GM21447 (cell line): Measurements from ENCODE around the gene FAM184B.
"Not testable (repeated sequence)": the region's sequence is repeated elsewhere in the genome, so short reads cannot be mapped to it uniquely, and the experiment has no call there.

Source experiments
- ATAC-seq: cut with Tn5 transposase; IDR thresholded peaks from one replicate; pipeline ENCODE4 v1.9.1; 2021; ENCODE audit not compliant: unreplicated experiment

FAM184B gene

DNA sequence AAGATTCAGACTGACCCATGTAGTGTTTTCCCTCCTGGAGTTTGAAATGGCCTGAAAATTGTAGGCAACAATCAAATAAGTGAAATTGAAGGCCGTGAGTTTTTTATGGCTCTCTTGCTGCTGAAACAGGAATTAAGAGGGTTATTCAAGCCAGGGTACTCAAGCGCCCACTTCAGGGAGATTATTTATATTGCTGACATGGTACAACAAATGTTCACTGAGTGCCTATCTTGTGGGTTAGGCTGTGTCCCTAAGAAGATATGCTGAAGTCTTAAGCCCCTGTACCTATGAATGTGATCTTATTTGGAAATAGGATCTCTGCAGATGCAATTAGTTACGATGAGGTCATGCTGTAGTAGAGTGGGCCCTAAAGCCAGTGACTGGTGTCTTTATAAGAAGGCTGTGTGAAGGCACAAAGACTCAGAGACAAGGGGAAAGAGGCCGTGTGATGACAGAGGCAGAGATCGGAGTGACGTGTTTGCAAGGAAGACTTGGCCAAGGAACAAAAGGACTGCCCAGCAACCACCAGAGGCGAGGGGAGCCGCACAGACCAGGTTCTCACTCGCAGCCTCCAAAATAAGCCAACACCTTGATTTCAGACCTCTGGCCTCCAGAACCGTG, 94.1 kb downstream of the FAM184B start:
- no peak for ATAC-seq

DNA sequence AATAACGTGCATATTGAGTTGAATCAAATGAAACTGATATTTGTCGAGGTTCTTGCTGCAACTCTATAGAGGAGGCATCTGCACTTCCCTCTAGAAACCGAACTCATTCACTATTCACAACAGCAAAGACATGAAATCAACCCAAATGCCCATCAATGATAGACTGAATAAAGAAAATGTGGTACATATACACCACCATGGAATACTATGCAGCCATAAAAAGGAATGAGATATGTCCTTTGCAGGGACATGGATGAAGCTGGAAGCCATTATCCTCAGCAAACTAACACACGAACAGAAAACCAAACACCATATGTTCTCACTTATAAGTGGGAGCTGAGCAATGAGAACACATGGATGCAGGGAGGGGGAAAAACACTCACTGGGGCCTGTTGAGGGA, 96.8 kb downstream of the FAM184B start:
- not testable (repeated sequence) for ATAC-seq

DNA sequence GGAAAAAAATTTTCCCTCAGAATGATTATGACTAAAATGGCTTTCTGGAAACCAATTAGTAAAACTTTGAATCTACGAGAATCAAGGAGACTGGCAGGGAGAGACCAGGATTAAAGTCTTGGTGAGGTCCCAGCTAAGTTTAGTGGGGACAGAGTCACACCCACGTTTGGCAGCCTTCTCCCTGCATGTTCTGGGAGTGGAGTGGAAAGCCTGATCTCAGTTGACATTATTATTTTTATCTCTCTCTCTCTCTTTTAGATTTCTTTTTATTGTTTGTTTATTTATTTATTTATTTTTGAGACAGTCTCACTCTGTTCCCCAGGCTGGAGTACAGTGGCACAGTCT, 99.2 kb downstream of the FAM184B start:
- ATAC-seq = no peak

DNA sequence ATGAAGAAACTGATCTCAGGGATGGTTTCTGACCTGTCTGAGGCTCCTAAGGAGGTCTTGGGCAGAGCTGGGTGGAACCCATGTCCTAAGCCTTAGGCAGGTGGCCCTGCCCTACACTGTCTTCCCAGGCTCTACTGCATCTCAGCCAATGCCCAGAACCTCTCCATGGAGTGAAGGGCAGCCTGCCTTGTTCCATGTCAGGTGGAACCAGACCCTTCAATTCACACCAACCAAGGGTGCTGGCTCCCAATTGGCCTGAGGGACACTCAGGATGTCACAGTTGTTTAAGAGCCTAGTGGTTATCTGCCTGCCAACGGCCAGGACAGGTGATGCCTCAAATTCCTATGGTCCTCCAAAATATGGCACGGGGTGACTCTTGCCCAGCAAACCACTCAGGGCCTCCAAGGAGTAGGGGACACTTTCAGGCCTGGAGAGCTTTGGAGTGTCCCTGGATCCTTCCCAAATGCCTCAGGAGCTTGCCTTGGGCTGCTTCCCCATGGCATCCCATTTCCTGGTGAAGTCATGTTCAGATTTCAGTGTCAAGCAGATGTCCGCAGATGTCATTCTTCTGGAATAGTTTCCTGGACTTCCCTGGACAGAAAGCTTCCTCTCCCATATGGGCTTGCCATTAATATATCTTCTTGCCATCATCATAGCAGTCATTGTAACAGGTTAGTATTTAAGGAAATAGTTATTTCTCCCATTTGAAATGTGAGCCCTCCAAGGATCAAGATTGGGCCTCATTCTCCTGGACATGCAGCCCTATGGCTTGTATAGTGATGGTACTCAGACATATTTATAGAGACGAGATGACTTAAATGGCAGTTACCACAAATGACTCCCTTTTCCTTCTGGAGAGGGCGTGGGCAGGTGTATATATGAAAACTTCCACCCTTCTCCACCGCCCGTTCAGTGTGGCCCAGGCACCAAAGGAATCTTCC, 99.9 kb downstream of the FAM184B start:
- ATAC-seq = no peak

DNA sequence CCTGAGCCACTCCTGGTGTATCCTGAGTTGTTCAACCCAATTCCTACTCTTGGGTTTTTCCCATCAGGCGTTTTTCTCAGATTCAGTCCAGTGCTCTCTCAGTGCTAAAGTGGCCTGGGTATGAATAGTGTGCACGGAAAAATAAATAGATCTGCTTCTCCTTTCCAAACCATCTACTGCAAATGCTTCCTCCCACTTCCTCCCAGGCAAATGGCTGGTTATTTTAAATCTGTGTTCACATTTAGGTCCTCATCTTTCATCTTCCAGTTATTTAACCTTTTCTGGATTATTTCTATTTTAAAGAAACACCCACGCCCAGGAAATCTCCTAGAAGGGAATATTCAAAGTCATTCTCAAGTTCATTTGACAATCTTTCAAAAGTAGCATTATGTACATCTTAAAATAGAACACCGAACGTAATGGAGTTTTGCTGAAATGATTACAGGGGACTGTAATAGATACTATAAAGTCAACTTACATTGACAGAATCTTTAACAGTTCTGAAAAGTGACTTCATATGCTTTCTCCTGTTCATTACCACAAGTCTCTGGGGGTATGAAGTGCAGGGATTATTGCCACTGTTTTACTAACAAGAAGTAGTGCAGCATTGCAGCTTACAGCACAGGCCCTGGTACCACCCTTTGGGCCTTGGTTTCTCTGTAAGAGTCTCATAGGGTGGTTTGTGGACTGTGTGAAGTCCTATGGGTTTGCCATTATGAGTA, 100.7 kb downstream of the FAM184B start:
- no peak for ATAC-seq

DNA sequence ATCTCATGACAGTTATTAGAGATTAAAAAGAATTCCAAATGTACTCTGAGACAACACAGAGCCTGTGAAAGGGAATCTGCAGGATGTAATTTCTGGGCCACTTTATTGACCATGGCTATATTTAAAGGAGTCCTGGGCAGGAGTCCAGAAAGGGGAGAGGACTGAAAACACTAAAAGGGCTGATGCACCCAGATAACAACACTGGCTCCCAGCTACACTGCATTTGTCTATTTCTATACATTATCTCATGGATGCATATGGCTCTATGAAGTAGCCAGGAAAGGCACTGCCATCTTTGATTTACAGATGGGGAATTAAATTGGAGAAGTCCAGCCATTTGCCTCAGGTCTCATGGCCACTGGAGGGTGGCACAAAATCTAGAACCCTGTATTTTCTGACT, 111.0 kb downstream of the FAM184B start:
- ATAC-seq = no peak

DNA sequence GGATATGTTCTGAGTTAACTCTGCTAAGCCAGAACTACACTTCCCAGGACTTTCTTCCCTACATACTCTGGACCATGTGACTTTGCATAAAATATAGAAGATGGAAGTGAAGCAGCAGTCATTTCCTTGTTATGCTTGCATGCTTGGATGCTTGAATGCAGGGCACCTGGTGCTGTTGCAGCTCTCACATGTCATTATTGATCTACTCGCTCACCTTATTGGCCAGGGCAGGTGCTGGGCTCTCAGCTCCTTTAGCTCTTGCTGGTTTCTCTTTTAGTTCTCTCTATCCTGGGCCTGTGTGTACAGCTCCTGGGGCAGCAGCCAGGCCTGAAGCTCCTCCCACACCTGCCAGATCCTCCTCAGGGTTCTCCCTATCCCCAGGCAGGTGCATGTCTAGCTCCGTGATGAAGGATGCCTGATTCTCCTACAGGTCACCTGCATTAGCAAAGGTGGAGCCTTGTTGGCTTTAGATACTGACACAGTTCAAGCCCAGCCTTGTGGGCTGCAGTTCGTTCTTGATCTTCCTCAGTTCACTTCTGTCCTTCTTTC, 113.7 kb downstream of the FAM184B start:
- no peak for ATAC-seq

DNA sequence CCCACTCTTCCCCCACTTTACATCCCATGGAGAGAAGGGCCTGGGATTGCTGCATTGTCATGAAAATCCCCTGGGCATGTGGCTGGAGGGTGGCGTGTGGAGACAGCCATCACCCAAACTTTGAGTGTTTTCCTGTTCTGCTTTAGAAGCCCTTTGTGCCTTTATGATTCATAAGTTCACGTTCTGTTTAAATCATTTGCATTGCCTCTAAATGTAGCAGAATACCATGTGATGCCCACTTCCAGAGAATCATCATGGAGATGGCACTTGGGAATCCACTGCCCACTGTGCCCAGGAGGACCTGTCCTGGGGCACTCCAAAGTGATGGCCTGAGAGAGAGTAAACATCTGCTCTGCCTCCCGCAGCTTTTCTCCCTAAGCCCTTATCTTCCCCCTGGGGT, 114.2 kb downstream of the FAM184B start:
- no peak for ATAC-seq

DNA sequence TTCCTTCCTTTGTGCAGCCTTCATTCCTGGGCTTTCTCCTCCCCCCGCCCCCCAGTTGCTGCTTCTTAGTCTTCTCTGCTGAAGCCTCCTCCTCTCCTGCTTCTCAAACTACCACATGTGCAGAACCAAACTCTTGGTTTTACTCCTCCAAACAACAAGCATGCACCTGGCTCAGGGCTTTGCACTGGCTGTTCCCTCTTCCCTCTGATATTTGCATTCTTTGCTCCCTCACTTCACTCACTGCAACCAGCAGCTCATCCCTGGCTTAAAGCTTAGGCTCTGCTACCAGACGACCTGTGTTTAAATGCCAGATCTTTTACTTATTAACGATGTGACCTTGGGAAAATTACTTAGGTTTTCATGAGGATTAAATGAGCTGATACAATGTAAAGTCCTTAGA, 115.6 kb downstream of the FAM184B start:
- ATAC-seq = no peak

DNA sequence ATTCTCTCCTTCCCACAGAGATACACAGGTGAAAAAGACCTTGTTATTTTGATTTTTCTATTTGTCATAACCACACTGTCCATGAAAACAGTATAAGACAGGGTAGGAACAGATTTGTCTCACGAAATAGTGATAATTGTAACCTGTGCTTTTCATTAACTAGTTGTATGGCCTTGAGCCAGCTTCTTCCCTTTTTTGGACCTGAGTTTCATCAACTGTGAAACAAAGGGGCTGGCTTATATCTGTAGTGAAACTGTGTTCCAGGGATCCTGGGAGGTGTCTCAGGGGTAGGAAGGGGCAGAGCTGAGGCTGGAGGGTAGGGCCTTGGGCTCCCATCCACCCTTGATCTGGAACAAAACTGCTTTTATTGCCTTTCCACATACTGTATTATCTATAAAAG, 116.1 kb downstream of the FAM184B start:
- ATAC-seq = peak; percentile 35

DNA sequence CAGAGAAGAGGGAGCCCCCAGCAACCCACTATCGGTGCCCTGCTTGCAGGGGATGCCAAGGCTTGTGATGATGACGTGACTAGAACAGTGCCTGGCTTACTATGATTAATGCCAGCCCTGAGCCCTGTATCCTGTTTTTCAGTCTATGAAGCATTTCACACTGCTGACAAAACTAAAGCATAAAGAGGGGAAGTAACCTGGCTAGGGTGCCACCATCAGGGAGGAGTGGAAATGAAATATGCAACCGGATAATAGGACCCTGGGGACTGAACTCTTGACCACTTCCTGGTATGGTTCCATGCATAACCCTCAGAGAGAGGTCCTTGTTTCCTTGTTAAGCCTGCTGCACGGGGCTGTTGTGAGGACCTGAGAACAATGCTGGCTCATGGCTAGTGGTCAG, 116.7 kb downstream of the FAM184B start:
- peak; percentile 95 for ATAC-seq

DNA sequence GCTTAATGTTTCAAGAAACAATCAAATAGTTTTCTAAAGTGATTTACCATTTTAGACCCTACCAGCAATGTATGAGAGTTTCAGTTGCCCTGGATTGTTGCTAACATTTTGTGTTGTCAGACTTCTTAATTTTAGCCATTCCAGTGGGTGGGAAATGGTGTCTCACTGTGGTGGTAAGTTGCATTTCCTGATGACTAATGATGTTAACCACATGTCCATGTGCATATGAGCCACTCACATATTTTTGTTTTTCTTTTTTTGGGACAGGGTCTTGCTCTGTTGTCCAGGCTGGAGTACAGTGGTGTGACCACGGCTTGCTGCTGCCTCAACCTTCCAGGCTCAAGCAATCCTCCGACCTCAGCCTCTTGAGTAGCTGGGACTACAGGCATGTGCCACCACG, 118.7 kb downstream of the FAM184B start:
- ATAC-seq = no peak

DNA sequence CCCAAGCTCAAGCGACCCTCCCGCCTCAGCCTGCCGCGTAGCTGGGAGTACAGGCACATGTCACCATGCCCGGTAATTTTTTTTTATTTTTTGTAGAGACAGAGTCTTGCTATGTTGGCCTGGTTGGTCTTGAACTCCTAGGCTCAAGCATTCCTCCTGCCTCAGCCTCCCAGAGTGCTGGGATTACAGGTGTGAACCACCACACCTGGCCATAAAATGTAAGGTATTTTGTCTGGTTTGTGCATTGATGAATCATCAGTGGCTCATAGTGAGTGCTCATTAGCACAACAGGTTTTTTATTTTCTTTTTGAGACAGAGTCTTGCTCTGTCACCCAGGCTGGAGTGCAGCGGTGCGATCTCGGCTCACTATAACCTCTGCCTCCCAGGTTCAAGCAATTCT, 122.2 kb downstream of the FAM184B start:
- not testable (repeated sequence) for ATAC-seq

DNA sequence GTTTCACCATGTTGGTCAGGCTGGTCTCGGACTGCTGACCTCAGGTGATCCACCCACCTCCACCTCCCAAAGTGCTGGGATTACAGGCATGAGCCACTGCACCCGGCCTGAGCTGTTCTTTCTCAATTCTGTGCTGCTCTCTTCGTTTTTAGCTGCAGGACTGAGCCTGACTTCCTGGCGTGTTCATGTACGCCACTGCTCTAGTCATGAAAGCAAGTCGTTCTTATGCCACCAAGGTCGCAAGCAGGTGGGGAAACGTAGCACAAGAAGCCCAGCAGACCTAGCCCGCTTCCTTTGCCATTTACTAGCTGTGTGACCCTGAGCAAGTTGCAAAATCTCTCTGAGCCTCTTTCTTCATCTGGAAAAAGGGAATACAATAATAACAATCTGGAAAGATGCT, 123.6 kb downstream of the FAM184B start:
- no peak for ATAC-seq

DNA sequence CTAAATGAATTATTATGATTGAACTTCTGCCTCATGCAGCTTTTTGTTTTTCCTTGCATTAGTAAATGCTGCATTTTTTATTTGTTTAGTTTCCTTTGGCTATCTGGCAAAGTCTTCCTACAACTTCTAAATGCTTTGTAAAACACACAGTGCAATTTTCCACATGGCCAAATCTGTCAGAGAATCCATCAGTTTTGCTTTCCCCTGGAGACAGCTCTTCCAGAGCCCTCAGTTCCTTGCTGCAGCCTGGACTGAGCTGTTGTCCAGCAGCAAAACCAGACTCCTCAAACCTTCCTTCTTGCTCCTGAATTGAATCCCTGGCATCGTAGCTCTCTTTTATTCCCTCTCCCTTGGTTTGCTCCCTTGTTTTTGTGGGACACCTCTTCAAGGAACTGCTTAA, 124.3 kb downstream of the FAM184B start:
- no peak for ATAC-seq

DNA sequence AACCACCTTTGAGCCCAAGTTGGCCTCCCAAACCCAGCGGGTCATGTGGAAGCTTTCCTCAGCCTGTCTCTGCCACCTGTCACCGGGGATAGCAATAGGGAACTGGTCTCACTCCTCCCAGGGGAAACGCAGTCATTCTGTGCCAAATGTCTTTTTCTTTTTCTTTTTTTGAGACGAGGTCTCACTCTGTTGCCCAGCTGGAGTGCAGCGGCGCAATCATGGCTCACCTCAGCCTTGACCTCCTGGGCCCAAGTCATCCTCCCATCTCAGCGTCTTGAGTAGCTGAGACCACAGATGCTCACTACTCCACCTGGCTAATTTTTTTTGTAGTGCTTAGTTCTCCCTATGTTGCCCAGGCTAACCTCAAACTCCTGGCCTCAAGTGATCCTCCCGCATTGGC, 126.7 kb downstream of the FAM184B start:
- no peak for ATAC-seq

DNA sequence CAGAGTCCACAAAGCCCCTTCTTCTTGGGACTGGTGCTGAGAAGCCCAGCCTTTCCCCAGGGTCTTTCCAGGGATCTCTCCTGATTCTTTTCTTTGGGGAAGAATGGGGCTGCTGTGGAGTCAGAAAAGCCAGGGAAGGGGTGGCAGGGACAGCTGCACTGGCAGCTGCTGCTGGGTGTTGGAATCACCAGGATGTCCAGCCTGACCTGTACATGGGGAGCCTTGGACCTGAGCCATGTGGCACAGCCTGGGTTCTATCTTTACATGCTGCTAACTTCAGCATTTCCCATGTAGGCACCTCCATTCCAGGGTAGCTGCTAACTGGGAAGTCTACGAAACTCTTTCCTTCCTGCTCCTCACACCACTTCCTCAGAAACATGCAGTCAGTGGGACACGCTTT, 131.0 kb downstream of the FAM184B start:
- ATAC-seq = no peak

DNA sequence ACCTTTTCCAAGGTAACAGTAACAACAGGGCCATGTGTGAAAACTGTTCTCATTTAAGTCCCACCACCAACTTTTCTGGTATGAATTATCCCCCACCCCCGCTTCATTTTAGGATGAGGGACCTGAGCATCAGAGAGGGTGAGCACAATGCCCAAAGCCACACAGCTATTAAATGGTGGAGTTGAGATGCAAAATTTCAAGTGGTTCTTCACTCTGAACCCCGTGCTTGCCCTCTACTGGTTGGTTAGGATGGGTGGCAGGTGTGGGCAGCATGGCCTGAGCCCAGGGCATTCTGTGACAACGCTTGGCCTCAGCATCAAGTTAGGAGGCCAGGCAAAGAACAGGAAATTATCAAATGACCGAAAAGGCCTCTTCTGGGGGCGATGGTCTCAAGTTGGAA, 133.5 kb downstream of the FAM184B start:
- ATAC-seq = no peak

DNA sequence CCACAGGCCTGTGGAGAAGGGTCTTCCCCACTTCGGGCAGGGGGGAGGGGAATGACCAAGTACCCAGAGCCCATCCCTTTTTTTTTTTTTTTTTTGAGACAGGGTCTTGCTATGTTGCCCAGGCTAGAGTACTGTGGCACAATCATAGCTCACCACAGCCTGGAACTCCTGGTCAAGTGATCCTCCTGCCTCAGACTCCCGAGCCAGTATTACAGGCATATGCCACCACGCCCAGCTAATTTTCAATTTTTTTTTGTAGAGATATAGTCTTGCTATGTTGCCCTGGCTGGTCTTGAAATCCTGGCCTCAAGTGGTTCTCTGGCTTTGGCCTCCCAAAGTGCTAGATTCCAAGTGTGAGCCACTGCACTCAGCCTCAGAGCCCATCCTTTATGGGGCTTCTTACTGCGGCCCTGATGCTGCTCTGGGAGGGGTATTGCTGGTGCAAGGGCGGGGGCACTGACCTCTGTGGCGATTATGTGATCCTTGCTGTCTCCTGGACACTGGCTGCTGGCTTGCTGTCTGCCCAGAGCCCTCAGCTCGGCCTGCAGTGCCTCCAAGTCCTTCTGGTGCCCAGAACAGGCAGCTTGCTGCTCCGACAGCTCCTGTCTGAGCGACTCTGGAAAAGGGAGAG, 134.1 kb downstream of the FAM184B start:
- no peak for ATAC-seq

DNA sequence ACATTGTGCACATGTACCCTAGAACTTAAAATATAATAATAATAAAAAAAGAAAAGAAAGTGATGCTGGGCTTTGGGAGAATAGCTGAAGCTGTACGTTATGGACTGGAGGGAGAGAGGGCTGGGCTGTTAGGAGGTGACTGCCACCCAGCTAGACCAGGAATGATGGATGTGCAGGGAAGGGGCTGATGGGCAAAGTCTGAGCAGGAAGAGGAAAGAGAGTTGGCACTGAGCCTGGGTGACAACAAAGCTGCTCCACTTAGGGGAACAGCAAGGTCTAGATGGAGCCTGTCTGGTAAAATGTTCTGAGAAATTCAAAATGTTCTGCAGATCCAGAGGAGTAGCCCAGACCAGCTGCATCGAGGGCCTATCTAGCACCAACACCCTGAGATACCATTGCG, 134.7 kb downstream of the FAM184B start:
- ATAC-seq = no peak

DNA sequence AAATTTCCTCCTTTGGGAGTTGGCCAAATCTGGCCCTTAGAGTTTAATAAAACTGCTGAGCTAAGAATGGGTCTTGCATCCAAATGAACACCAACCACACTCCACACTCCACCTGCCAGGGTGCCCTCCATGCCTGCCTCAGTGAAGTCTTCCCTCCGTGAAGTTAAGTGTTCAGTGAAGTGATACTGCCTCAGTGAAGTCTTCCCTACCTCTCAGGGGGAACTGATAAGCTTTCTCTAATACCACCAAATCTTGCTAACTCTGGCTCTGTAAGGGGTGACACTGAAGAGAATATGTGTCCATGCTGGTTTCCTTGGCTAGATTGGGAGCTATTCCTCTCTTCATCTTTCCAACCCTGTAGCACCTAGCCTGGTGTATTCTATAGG, 139.0 kb downstream of the FAM184B start:
- ATAC-seq = no peak
